GM19238 (cell line): ENCODE results near the gene ALDH1B1.

Experiments
- DNase-seq: peaks from one replicate; pipeline ENCODE4 v3.0.0; 2011; ENCODE audit warnings: low spot score; ENCODE audit not compliant: insufficient read length

ALDH1B1 gene

GRCh38 chr9:38392235-38393127 is at the start of gene ALDH1B1:
ALDH1B1 (plus strand) TSS chr9:38392702; CDS start chr9:38395749, 3,047 bp downstream.
- DNase-seq, result peak; percentile 96

GRCh38 chr9:38343037-38343436 is 49.5 kb upstream of the ALDH1B1 start:
- DNase-seq, result no peak

- no peak for DNase-seq
These were observed 49.0 kb upstream of the ALDH1B1 start for GRCh38 chr9:38343552-38343951.

- no peak for DNase-seq
These were observed 47.8 kb upstream of the ALDH1B1 start for GRCh38 chr9:38344566-38345324.

GRCh38 chr9:38345851-38346755 is 46.4 kb upstream of the ALDH1B1 start:
- no peak for DNase-seq

GRCh38 chr9:38346811-38347210 is 45.7 kb upstream of the ALDH1B1 start:
- no peak for DNase-seq

- DNase-seq, result no peak
These were observed 45.2 kb upstream of the ALDH1B1 start for GRCh38 chr9:38347271-38347671.

GRCh38 chr9:38347946-38348345 is 44.6 kb upstream of the ALDH1B1 start:
- DNase-seq, result no peak

GRCh38 chr9:38350529-38350928 is 42.0 kb upstream of the ALDH1B1 start:
- DNase-seq, result no peak

GRCh38 chr9:38352530-38353328 is 39.8 kb upstream of the ALDH1B1 start:
- no peak for DNase-seq

- no peak for DNase-seq
These were observed 37.4 kb upstream of the ALDH1B1 start for GRCh38 chr9:38355115-38355514.

- no peak for DNase-seq
These were observed 36.9 kb upstream of the ALDH1B1 start for GRCh38 chr9:38355517-38356120.

- no peak for DNase-seq
These were observed 35.7 kb upstream of the ALDH1B1 start for GRCh38 chr9:38356851-38357250.

- DNase-seq, result no peak
These were observed 35.0 kb upstream of the ALDH1B1 start for GRCh38 chr9:38357350-38358114.

- DNase-seq, result no peak
These were observed 33.9 kb upstream of the ALDH1B1 start for GRCh38 chr9:38358390-38359296.

GRCh38 chr9:38359297-38359653 is 33.2 kb upstream of the ALDH1B1 start:
- no peak for DNase-seq

GRCh38 chr9:38359689-38360385 is 32.7 kb upstream of the ALDH1B1 start:
- no peak for DNase-seq
